Measurements from ENCODE around the gene TRMU. TPM values are rescaled to one million over a fixed set of nuclear protein-coding genes. Genes with fewer than 3 reads are reported as not detected.

TRMU gene
- total and polyA plus RNA-seq, 2 experiments from 2014 or later, result 48.3 to 70.4 TPM

GRCh38 chr22:46296257-46297150 lies 39.0 kb upstream of the TRMU start, which contains the start of gene GTSE1:
TSS of gene GTSE1 (plus strand) at chr22:46296870. CDS start at chr22:46297401, 531 bp downstream.
- H3K9me2 ChIP-seq (ENCODE audit: insufficient read depth), result no peaks in the 10 kb centered on the region
- Mint-ChIP-seq H3K36me3 (ENCODE audit: low read depth) (peaks cover 33% of the 10 kb centered on the region), H3K27ac (peak within 1 kb of the TSS; percentile 89), H3K4me1 (peaks cover 19% of the 10 kb centered on the region), H3K27me3 (ENCODE audit: insufficient read depth, low read depth, poor library complexity) (peaks cover 20% of the 10 kb centered on the region), H3K4me3 (peak within 1 kb of the TSS; percentile 90), H3K9me3 (peaks cover 2% of the 10 kb centered on the region; the same call in 1 of the 3 replicates)
- H3K4me1 ChIP-seq (ENCODE audit: insufficient read depth), result peaks cover 10% of the 10 kb centered on the region
- H3F3A ChIP-seq (replicated peaks; ENCODE audit: low read depth), result no peaks in the 10 kb centered on the region; the same call in 1 of the 2 replicates
- peak within 1 kb of the TSS; percentile 99 for H2AFZ ChIP-seq
- peak within 1 kb of the TSS; percentile 91 for H3K4me2 ChIP-seq
- H3K79me2 ChIP-seq (replicated peaks; ENCODE audit: insufficient read depth), result peaks cover 25% of the 10 kb centered on the region
- H3K4me3 ChIP-seq, result peak within 1 kb of the TSS; percentile 94
- H4K20me1 ChIP-seq (replicated peaks; ENCODE audit: insufficient read depth), result peaks cover 8% of the 10 kb centered on the region; the same call in 1 of the 2 replicates
- DNase-seq (ENCODE audit: low spot score) (peak; percentile 99), ATAC-seq (peak; percentile 95)
- no peaks in the 10 kb centered on the region for H3K27me3 ChIP-seq (ENCODE audit: insufficient read depth)
- TF ChIP-seq ZNF331 (CRISPR knock-in tag; IDR thresholded peaks at IDR 0.05; ENCODE audit: low read depth) (no peak), NANOG (IDR thresholded peaks at IDR 0.05; ENCODE audit: borderline replicate concordance) (no peak), CREB1 (CRISPR knock-in tag; IDR thresholded peaks at IDR 0.05; ENCODE audit: low read depth) (peak; percentile 64), CTCF (conservative IDR thresholded peaks at IDR 0.05; ENCODE audit: low read depth in 2 of 2) (peak in 1 of 2 experiments; percentile 30; a peak in 1 of 4 replicates), POLR2AphosphoS5 (IDR thresholded peaks at IDR 0.05; ENCODE audit: low read depth) (peak; percentile 84), EZH2phosphoT487 (IDR thresholded peaks at IDR 0.05; ENCODE audit: unreplicated experiment) (no peak), JUNB (IDR thresholded peaks at IDR 0.05; ENCODE audit: unreplicated experiment) (no peak), ZNF462 (CRISPR knock-in tag; IDR thresholded peaks at IDR 0.05) (no peak)
- peak within 1 kb of the TSS; percentile 87 for H3K27ac ChIP-seq (ENCODE audit: low read depth)
- no peaks in the 10 kb centered on the region for H3K36me3 ChIP-seq (ENCODE audit: insufficient read depth)

Measured in GM23338 (cell line).